Measurements from ENCODE around the gene ATG7. TPM values are rescaled to one million over a fixed set of nuclear protein-coding genes. Genes with fewer than 3 reads are reported as not detected.
"Not testable (repeated sequence)": the region's sequence is repeated elsewhere in the genome, so short reads cannot be mapped to it uniquely, and the experiment has no call there.

Gene ATG7
- total and polyA plus RNA-seq, 2 experiments from 2014 or later: 18.4 to 38.6 TPM

GRCh38 chr3:11522398-11522715 lies 250.2 kb downstream of the ATG7 start:
- Histone ChIP-seq H3K4me2 (no peak overlapping the region), H3K79me2 (no peaks in the 10 kb centered on the region), H3K4me3 (no peak overlapping the region), H3K27me3 (no peaks in the 10 kb centered on the region), H3K4me1 (ENCODE audit: insufficient read depth) (peaks cover 15% of the 10 kb centered on the region), H4K20me1 (ENCODE audit: insufficient read depth, poor library complexity, severe bottlenecking) (no peaks in the 10 kb centered on the region), H2AFZ (no peak overlapping the region), H3K27ac (no peak overlapping the region), H3K9me3 (ENCODE audit: low read depth) (no peaks in the 10 kb centered on the region), H3K9me2 (replicated peaks; ENCODE audit: insufficient read depth) (no peaks in the 10 kb centered on the region), H3K36me3 (replicated peaks; ENCODE audit: insufficient read depth, low read depth) (no peaks in the 10 kb centered on the region)
- 96% methylated on average over 5 of the region's 5 CpGs for WGBS (ENCODE audit: low lambda C conversion rate, missing lambda C conversion rate)
- TF ChIP-seq EZH2 (IDR thresholded peaks at IDR 0.05; ENCODE audit: borderline replicate concordance) (no peak), EZH2phosphoT487 (IDR thresholded peaks at IDR 0.05; ENCODE audit: low read depth, severe bottlenecking, unreplicated experiment) (no peak), CTCF (IDR thresholded peaks at IDR 0.05; ENCODE audit: poor library complexity) (no peak)
- no peak for DNase-seq (ENCODE audit: low spot score)

GRCh38 chr3:11522953-11523571 lies 250.9 kb downstream of the ATG7 start:
- Histone ChIP-seq H3K4me2 (no peak overlapping the region), H3K4me1 (ENCODE audit: insufficient read depth) (peaks cover 15% of the 10 kb centered on the region), H3K27ac (peak overlapping the region; percentile 75), H2AFZ (no peak overlapping the region), H3K79me2 (no peaks in the 10 kb centered on the region), H3K27me3 (no peaks in the 10 kb centered on the region), H3K36me3 (replicated peaks; ENCODE audit: insufficient read depth, low read depth) (no peaks in the 10 kb centered on the region), H4K20me1 (ENCODE audit: insufficient read depth, poor library complexity, severe bottlenecking) (no peaks in the 10 kb centered on the region), H3K9me3 (ENCODE audit: low read depth) (no peaks in the 10 kb centered on the region), H3K4me3 (no peak overlapping the region), H3K9me2 (replicated peaks; ENCODE audit: insufficient read depth) (no peaks in the 10 kb centered on the region)
- WGBS (ENCODE audit: low lambda C conversion rate, missing lambda C conversion rate): 70% methylated on average over 8 of the region's 8 CpGs
- no peak for DNase-seq (ENCODE audit: low spot score)
- TF ChIP-seq EZH2 (IDR thresholded peaks at IDR 0.05; ENCODE audit: borderline replicate concordance) (no peak), EZH2phosphoT487 (IDR thresholded peaks at IDR 0.05; ENCODE audit: low read depth, severe bottlenecking, unreplicated experiment) (no peak), CTCF (IDR thresholded peaks at IDR 0.05; ENCODE audit: poor library complexity) (no peak)

- H3K36me3 ChIP-seq (replicated peaks; ENCODE audit: insufficient read depth, low read depth): no peaks in the 10 kb centered on the region
- peak overlapping the region; percentile 75 for H3K27ac ChIP-seq
- no peak for DNase-seq (ENCODE audit: low spot score)
- 71% methylated on average over 7 of the region's 7 CpGs for WGBS (ENCODE audit: low lambda C conversion rate, missing lambda C conversion rate)
- H4K20me1 ChIP-seq (ENCODE audit: insufficient read depth, poor library complexity, severe bottlenecking): no peaks in the 10 kb centered on the region
- TF ChIP-seq CTCF (IDR thresholded peaks at IDR 0.05; ENCODE audit: poor library complexity) (no peak), EZH2 (IDR thresholded peaks at IDR 0.05; ENCODE audit: borderline replicate concordance) (no peak), EZH2phosphoT487 (IDR thresholded peaks at IDR 0.05; ENCODE audit: low read depth, severe bottlenecking, unreplicated experiment) (no peak)
- no peaks in the 10 kb centered on the region for H3K9me3 ChIP-seq (ENCODE audit: low read depth)
- no peaks in the 10 kb centered on the region for H3K27me3 ChIP-seq
- H3K4me2 ChIP-seq: no peak overlapping the region
- H3K9me2 ChIP-seq (replicated peaks; ENCODE audit: insufficient read depth): no peaks in the 10 kb centered on the region
- H3K79me2 ChIP-seq: no peaks in the 10 kb centered on the region
- H3K4me1 ChIP-seq (ENCODE audit: insufficient read depth): peaks cover 15% of the 10 kb centered on the region
- no peak overlapping the region for H3K4me3 ChIP-seq
- no peak overlapping the region for H2AFZ ChIP-seq
These were observed 251.4 kb downstream of the ATG7 start for GRCh38 chr3:11523572-11524101.

GRCh38 chr3:11526121-11526520 lies 253.9 kb downstream of the ATG7 start:
- H3K79me2 ChIP-seq, H3K27me3 ChIP-seq, H2AFZ ChIP-seq: not testable (repeated sequence)

More at GRCh38 chr3:11526121-11526520, 253.9 kb downstream of the ATG7 start:
- H3K4me2 ChIP-seq; H3K9me2 ChIP-seq (replicated peaks; ENCODE audit: insufficient read depth); H3K27ac ChIP-seq; H3K9me3 ChIP-seq (ENCODE audit: low read depth); H4K20me1 ChIP-seq (ENCODE audit: insufficient read depth, poor library complexity, severe bottlenecking); DNase-seq (ENCODE audit: low spot score); H3K36me3 ChIP-seq (replicated peaks; ENCODE audit: insufficient read depth, low read depth); H3K4me3 ChIP-seq: not testable (repeated sequence)
- H3K4me1 ChIP-seq (ENCODE audit: insufficient read depth): peaks cover 20% of the 10 kb centered on the region
- WGBS (ENCODE audit: low lambda C conversion rate, missing lambda C conversion rate): 97% methylated on average over 5 of the region's 5 CpGs

Measured in hepatocyte (in vitro differentiated cells).